Esophagus squamous epithelium (tissue), 4 donors: ENCODE results near the gene CDC42BPB.

ENCODE experiments used
- CTCF ChIP-seq, 6 experiments: fragments of 450-650 bp in 4 of 6; fragments of 200-600 bp in 2 of 6; sonication (generic) in 2 of 6; IDR thresholded peaks; one replicate each; pipeline ENCODE4 v1.5.1; 2016 to 2019; ENCODE audit warnings: antibody characterized with exemption in 6 of 6, mild to moderate bottlenecking in 4 of 6, moderate library complexity in 4 of 6
- POLR2A ChIP-seq, 4 donors: fragments of 450-650 bp; IDR thresholded peaks; one replicate each; pipeline ENCODE4 v1.6.1; 2017; ENCODE audit warnings: antibody characterized with exemption in 4 of 4, mild to moderate bottlenecking in 4 of 4, moderate library complexity in 3 of 4

GRCh38 chr14:103065861-103066260 lies 8.5 kb upstream of the CDC42BPB start:
- TF ChIP-seq POLR2A (IDR thresholded peaks at IDR 0.05) (no peak), CTCF (IDR thresholded peaks at IDR 0.05) (no peak)
